ENCODE data around the gene MICU1. TPM values are rescaled to one million over a fixed set of nuclear protein-coding genes. Genes with fewer than 3 reads are reported as not detected.

Gene MICU1
- total RNA-seq, 1 experiment from 2014 or later = 57.1 TPM

- DNase-seq (ENCODE audit: low spot score) = no peak
- in situ Hi-C loops (cut with HindIII; ENCODE audit: low sequenced_read_pairs) = no loop called here
Measured at GRCh38 chr10:72638586-72639440, 12.9 kb upstream of the MICU1 start.

GRCh38 chr10:72637398-72637857 is 11.5 kb upstream of the MICU1 start:
- in situ Hi-C loops (cut with HindIII; ENCODE audit: low sequenced_read_pairs) = no loop called here
- no peak for DNase-seq (ENCODE audit: low spot score)

GRCh38 chr10:72630144-72630543 is 4.3 kb upstream of the MICU1 start:
- in situ Hi-C loops (cut with HindIII; ENCODE audit: low sequenced_read_pairs) = no loop called here

GRCh38 chr10:72626444-72626754 is 520 bp upstream of the MICU1 start:
- no peak for DNase-seq (ENCODE audit: low spot score)
- in situ Hi-C loops (cut with HindIII; ENCODE audit: low sequenced_read_pairs) = no loop called here

More at GRCh38 chr10:72630144-72630543, 4.3 kb upstream of the MICU1 start:
- no peak for DNase-seq (ENCODE audit: low spot score)

- DNase-seq (ENCODE audit: low spot score) = no peak
- in situ Hi-C loops (cut with HindIII; ENCODE audit: low sequenced_read_pairs) = no loop called here
Measured at GRCh38 chr10:72625276-72625607, 637 bp downstream of the MICU1 start.

GRCh38 chr10:72622271-72622670 is 3.6 kb downstream of the MICU1 start:
- DNase-seq (ENCODE audit: low spot score) = no peak
- in situ Hi-C loops (cut with HindIII; ENCODE audit: low sequenced_read_pairs) = no loop called here

GRCh38 chr10:72616716-72617115 is 9.2 kb downstream of the MICU1 start:
- in situ Hi-C loops (cut with HindIII; ENCODE audit: low sequenced_read_pairs) = no loop called here
- no peak for DNase-seq (ENCODE audit: low spot score)

GRCh38 chr10:72615970-72616369 is 9.9 kb downstream of the MICU1 start:
- no peak for DNase-seq (ENCODE audit: low spot score)
- in situ Hi-C loops (cut with HindIII; ENCODE audit: low sequenced_read_pairs) = no loop called here

GRCh38 chr10:72612203-72612826 is 13.6 kb downstream of the MICU1 start:
- DNase-seq (ENCODE audit: low spot score) = peak; percentile 57
- in situ Hi-C loops (cut with HindIII; ENCODE audit: low sequenced_read_pairs) = no loop called here

- in situ Hi-C loops (cut with HindIII; ENCODE audit: low sequenced_read_pairs) = no loop called here
- DNase-seq (ENCODE audit: low spot score) = peak; percentile 50
Measured at GRCh38 chr10:72611783-72612182, 14.1 kb downstream of the MICU1 start.

- no peak for DNase-seq (ENCODE audit: low spot score)
- in situ Hi-C loops (cut with HindIII; ENCODE audit: low sequenced_read_pairs) = no loop called here
Measured at GRCh38 chr10:72610466-72610865, 15.4 kb downstream of the MICU1 start.

- in situ Hi-C loops (cut with HindIII; ENCODE audit: low sequenced_read_pairs) = no loop called here
- DNase-seq (ENCODE audit: low spot score) = no peak
Measured at GRCh38 chr10:72605122-72605521, 20.8 kb downstream of the MICU1 start.

GRCh38 chr10:72601144-72601543 is 24.7 kb downstream of the MICU1 start:
- in situ Hi-C loops (cut with HindIII; ENCODE audit: low sequenced_read_pairs) = no loop called here
- DNase-seq (ENCODE audit: low spot score) = no peak

GRCh38 chr10:72598769-72599701 is 26.8 kb downstream of the MICU1 start:
- DNase-seq (ENCODE audit: low spot score) = no peak
- in situ Hi-C loops (cut with HindIII; ENCODE audit: low sequenced_read_pairs) = no loop called here

GRCh38 chr10:72597897-72598296 is 28.0 kb downstream of the MICU1 start:
- in situ Hi-C loops (cut with HindIII; ENCODE audit: low sequenced_read_pairs) = no loop called here
- no peak for DNase-seq (ENCODE audit: low spot score)

GRCh38 chr10:72595436-72595835 is 30.4 kb downstream of the MICU1 start:
- in situ Hi-C loops (cut with HindIII; ENCODE audit: low sequenced_read_pairs) = no loop called here
- no peak for DNase-seq (ENCODE audit: low spot score)

GRCh38 chr10:72593963-72594362 is 31.9 kb downstream of the MICU1 start:
- in situ Hi-C loops (cut with HindIII; ENCODE audit: low sequenced_read_pairs) = no loop called here
- no peak for DNase-seq (ENCODE audit: low spot score)

- DNase-seq (ENCODE audit: low spot score) = no peak
- in situ Hi-C loops (cut with HindIII; ENCODE audit: low sequenced_read_pairs) = no loop called here
Measured at GRCh38 chr10:72588266-72588665, 37.6 kb downstream of the MICU1 start.

- DNase-seq (ENCODE audit: low spot score) = no peak
Measured at GRCh38 chr10:72587568-72587967, 38.3 kb downstream of the MICU1 start.

GRCh38 chr10:72574636-72575035 is 51.2 kb downstream of the MICU1 start:
- in situ Hi-C loops (cut with HindIII; ENCODE audit: low sequenced_read_pairs) = no loop called here
- no peak for DNase-seq (ENCODE audit: low spot score)

More at GRCh38 chr10:72587568-72587967, 38.3 kb downstream of the MICU1 start:
- in situ Hi-C loops (cut with HindIII; ENCODE audit: low sequenced_read_pairs) = no loop called here
